GM23338 (cell line): ENCODE data around the gene SMG7. TPM values are rescaled to one million over a fixed set of nuclear protein-coding genes. Genes with fewer than 3 reads are reported as not detected.

ENCODE experiments used
- ATAC-seq: fragments of 200-7000 bp; cut with Tn5 transposase; 3 replicates; pipeline ENCODE4 v1.9.1; 2020
- DNase-seq: peaks from one replicate; pipeline ENCODE4 v3.0.0-alpha.2; 2015; ENCODE audit warnings: low spot score
- H2AFZ ChIP-seq: fragments of 200-600 bp; sonication (generic); 2 replicates; pipeline ENCODE4 v1.8.0; 2016; ENCODE audit warnings: antibody characterized with exemption, mild to moderate bottlenecking, moderate library complexity
- H3F3A ChIP-seq: fragments of 200-600 bp; sonication (generic); replicated peaks from 2 replicates; pipeline ENCODE4 v1.8.0; 2017; ENCODE audit warnings: antibody characterized with exemption, mixed run types, low read depth
- H3K27ac ChIP-seq: fragments of 200-600 bp; sonication (generic); 2 replicates; pipeline ENCODE4 v1.6.1; 2016; ENCODE audit warnings: low read depth
- H3K27me3 ChIP-seq: fragments of 200-600 bp; sonication (generic); 2 replicates; pipeline ENCODE4 v1.8.0; 2016; ENCODE audit warnings: mild to moderate bottlenecking, mixed run types, moderate library complexity; ENCODE audit not compliant: insufficient read depth
- H3K36me3 ChIP-seq: fragments of 200-600 bp; sonication (generic); 2 replicates; pipeline ENCODE4 v1.8.0; 2016; ENCODE audit warnings: mild to moderate bottlenecking; ENCODE audit not compliant: insufficient read depth
- H3K4me1 ChIP-seq: fragments of 200-600 bp; sonication (generic); 2 replicates; pipeline ENCODE4 v1.8.0; 2016; ENCODE audit warnings: mild to moderate bottlenecking, moderate library complexity; ENCODE audit not compliant: insufficient read depth
- H3K4me2 ChIP-seq: fragments of 200-600 bp; sonication (generic); 2 replicates; pipeline ENCODE4 v1.7.1; 2017; ENCODE audit warnings: mixed run types
- H3K4me3 ChIP-seq: fragments of 200-600 bp; sonication (generic); 2 replicates; pipeline ENCODE4 v1.6.1; 2016; ENCODE audit warnings: mixed run types
- H3K79me2 ChIP-seq: fragments of 200-600 bp; sonication (generic); replicated peaks from 2 replicates; pipeline ENCODE4 v1.8.0; 2017; ENCODE audit warnings: mild to moderate bottlenecking; ENCODE audit not compliant: insufficient read depth
- H3K9me2 ChIP-seq: fragments of 200-600 bp; sonication (generic); 2 replicates; pipeline ENCODE4 v1.8.0; 2017; ENCODE audit not compliant: insufficient read depth
- H4K20me1 ChIP-seq: fragments of 200-600 bp; sonication (generic); replicated peaks from 2 replicates; pipeline ENCODE4 v1.8.0; 2017; ENCODE audit warnings: mild to moderate bottlenecking; ENCODE audit not compliant: insufficient read depth
- H3K27ac Mint-ChIP-seq: 2 replicates; pipeline ENCODE4 v1.8.0; 2020; ENCODE audit warnings: inconsistent platforms, mild to moderate bottlenecking, moderate library complexity, mixed read lengths
- H3K27me3 Mint-ChIP-seq: 3 replicates; pipeline ENCODE4 v1.8.0; 2022; ENCODE audit warnings: low read depth, mild to moderate bottlenecking, moderate library complexity, mixed read lengths, inconsistent platforms; ENCODE audit not compliant: insufficient read depth, poor library complexity
- H3K36me3 Mint-ChIP-seq: 3 replicates; pipeline ENCODE4 v1.8.0; 2021; ENCODE audit warnings: low read depth, mild to moderate bottlenecking, inconsistent platforms, moderate library complexity, mixed read lengths
- H3K4me1 Mint-ChIP-seq: 3 replicates; pipeline ENCODE4 v1.8.0; 2020; ENCODE audit warnings: mild to moderate bottlenecking, inconsistent platforms, mixed read lengths
- H3K4me3 Mint-ChIP-seq: 3 replicates; pipeline ENCODE4 v1.8.0; 2021; ENCODE audit warnings: moderate library complexity, mild to moderate bottlenecking, inconsistent platforms, mixed read lengths
- H3K9me3 Mint-ChIP-seq: 3 replicates; pipeline ENCODE4 v1.8.0; 2020; ENCODE audit warnings: moderate library complexity, mild to moderate bottlenecking, inconsistent platforms, mixed read lengths
- CREB1 ChIP-seq: fragments of 250-450 bp; sonication (Bioruptor Pico); IDR thresholded peaks from 2 replicates; pipeline ENCODE4 v1.5.0; 2020; ENCODE audit warnings: low read depth, mild to moderate bottlenecking, moderate library complexity
- EZH2phosphoT487 ChIP-seq: fragments of 200-600 bp; sonication (generic); IDR thresholded peaks from one replicate; pipeline ENCODE4 v1.8.1; 2018; ENCODE audit warnings: antibody characterized with exemption; ENCODE audit not compliant: unreplicated experiment
- JUNB ChIP-seq: IDR thresholded peaks from one replicate; pipeline ENCODE4 v1.6.1; 2016; ENCODE audit warnings: antibody characterized with exemption; ENCODE audit not compliant: unreplicated experiment
- NANOG ChIP-seq: IDR thresholded peaks from 2 replicates; pipeline ENCODE4 v1.6.1; 2016; ENCODE audit warnings: antibody characterized with exemption, borderline replicate concordance
- REST ChIP-seq: IDR thresholded peaks from one replicate; pipeline ENCODE4 v1.6.1; 2018; ENCODE audit warnings: antibody characterized with exemption; ENCODE audit not compliant: unreplicated experiment
- ZNF331 ChIP-seq: fragments of 250-450 bp; sonication (Bioruptor Pico); IDR thresholded peaks from 2 replicates; pipeline ENCODE4 v1.5.0; 2020; ENCODE audit warnings: low read depth, mild to moderate bottlenecking, moderate library complexity
- polyA plus RNA-seq: library from polyadenylated mRNA; unstranded; fragments of >200 nt; fragmentation: Nextera tagmentation; extraction: Ambion mirVana; gene quantifications from 2 replicates; pipeline ENCODE4 v1.2.1, GENCODE V29; 2016
- total RNA-seq: library from RNA; depleted of rRNA; stranded (reverse); fragments of >200 nt; shearing (Covaris generic); gene quantifications from 2 replicates; pipeline ENCODE4 v1.2.3, GENCODE V29; 2014
- TF ChIP-seq, protein P1 (sequence below): fragments of 250-450 bp; sonication (Bioruptor Pico); IDR thresholded peaks from 2 replicates; pipeline ENCODE4 v1.5.0; 2020; ENCODE audit warnings: mild to moderate bottlenecking, moderate library complexity
- TF ChIP-seq, protein P2 (sequence below): IDR thresholded peaks from 2 replicates; pipeline ENCODE4 v1.6.1; 2016; ENCODE audit warnings: antibody characterized with exemption

SMG7 gene
- total and polyA plus RNA-seq, 2 experiments from 2014 or later: 33.0 to 79.4 TPM

GRCh38 chr1:183600634-183601033 lies 128.3 kb downstream of the SMG7 start:
- Histone ChIP-seq H4K20me1 (no peaks in the 10 kb centered on the region), H3K4me1 (no peaks in the 10 kb centered on the region), H3K79me2 (no peaks in the 10 kb centered on the region), H3K4me2 (no peak overlapping the region), H3K27ac (no peak overlapping the region), H3K4me3 (no peak overlapping the region), H3K27me3 (no peaks in the 10 kb centered on the region), H2AFZ (no peak overlapping the region), H3K36me3 (no peaks in the 10 kb centered on the region), H3F3A (no peaks in the 10 kb centered on the region), H3K9me2 (0 out of 2 replicates have a peak, but pooled peaks cover 8% of the 10 kb centered on the region)
- Mint-ChIP-seq H3K4me1 (no peaks in the 10 kb centered on the region), H3K36me3 (no peaks in the 10 kb centered on the region), H3K27ac (no peak overlapping the region), H3K9me3 (no peaks in the 10 kb centered on the region; the same call in 2 of the 3 replicates), H3K4me3 (no peak overlapping the region), H3K27me3 (peaks cover 4% of the 10 kb centered on the region)
- DNase-seq: no peak
- ATAC-seq: no peak
- TF ChIP-seq JUNB (no peak), REST (no peak), NANOG (no peak), CREB1 (CRISPR knock-in tag) (no peak), EZH2phosphoT487 (no peak), ZNF331 (CRISPR knock-in tag) (no peak)
- TF ChIP-seq, protein P1, sequence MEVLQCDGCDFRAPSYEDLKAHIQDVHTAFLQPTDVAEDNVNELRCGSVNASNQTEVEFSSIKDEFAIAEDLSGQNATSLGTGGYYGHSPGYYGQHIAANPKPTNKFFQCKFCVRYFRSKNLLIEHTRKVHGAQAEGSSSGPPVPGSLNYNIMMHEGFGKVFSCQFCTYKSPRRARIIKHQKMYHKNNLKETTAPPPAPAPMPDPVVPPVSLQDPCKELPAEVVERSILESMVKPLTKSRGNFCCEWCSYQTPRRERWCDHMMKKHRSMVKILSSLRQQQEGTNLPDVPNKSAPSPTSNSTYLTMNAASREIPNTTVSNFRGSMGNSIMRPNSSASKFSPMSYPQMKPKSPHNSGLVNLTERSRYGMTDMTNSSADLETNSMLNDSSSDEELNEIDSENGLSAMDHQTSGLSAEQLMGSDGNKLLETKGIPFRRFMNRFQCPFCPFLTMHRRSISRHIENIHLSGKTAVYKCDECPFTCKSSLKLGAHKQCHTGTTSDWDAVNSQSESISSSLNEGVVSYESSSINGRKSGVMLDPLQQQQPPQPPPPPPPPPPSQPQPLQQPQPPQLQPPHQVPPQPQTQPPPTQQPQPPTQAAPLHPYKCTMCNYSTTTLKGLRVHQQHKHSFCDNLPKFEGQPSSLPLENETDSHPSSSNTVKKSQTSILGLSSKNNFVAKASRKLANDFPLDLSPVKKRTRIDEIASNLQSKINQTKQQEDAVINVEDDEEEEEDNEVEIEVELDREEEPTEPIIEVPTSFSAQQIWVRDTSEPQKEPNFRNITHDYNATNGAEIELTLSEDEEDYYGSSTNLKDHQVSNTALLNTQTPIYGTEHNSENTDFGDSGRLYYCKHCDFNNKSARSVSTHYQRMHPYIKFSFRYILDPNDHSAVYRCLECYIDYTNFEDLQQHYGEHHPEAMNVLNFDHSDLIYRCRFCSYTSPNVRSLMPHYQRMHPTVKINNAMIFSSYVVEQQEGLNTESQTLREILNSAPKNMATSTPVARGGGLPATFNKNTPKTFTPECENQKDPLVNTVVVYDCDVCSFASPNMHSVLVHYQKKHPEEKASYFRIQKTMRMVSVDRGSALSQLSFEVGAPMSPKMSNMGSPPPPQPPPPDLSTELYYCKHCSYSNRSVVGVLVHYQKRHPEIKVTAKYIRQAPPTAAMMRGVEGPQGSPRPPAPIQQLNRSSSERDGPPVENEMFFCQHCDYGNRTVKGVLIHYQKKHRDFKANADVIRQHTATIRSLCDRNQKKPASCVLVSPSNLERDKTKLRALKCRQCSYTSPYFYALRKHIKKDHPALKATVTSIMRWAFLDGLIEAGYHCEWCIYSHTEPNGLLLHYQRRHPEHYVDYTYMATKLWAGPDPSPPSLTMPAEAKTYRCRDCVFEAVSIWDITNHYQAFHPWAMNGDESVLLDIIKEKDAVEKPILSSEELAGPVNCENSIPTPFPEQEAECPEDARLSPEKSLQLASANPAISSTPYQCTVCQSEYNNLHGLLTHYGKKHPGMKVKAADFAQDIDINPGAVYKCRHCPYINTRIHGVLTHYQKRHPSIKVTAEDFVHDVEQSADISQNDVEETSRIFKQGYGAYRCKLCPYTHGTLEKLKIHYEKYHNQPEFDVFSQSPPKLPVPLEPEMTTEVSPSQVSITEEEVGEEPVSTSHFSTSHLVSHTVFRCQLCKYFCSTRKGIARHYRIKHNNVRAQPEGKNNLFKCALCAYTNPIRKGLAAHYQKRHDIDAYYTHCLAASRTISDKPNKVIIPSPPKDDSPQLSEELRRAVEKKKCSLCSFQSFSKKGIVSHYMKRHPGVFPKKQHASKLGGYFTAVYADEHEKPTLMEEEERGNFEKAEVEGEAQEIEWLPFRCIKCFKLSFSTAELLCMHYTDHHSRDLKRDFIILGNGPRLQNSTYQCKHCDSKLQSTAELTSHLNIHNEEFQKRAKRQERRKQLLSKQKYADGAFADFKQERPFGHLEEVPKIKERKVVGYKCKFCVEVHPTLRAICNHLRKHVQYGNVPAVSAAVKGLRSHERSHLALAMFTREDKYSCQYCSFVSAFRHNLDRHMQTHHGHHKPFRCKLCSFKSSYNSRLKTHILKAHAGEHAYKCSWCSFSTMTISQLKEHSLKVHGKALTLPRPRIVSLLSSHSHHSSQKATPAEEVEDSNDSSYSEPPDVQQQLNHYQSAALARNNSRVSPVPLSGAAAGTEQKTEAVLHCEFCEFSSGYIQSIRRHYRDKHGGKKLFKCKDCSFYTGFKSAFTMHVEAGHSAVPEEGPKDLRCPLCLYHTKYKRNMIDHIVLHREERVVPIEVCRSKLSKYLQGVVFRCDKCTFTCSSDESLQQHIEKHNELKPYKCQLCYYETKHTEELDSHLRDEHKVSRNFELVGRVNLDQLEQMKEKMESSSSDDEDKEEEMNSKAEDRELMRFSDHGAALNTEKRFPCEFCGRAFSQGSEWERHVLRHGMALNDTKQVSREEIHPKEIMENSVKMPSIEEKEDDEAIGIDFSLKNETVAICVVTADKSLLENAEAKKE: no peak
- TF ChIP-seq, protein P2, sequence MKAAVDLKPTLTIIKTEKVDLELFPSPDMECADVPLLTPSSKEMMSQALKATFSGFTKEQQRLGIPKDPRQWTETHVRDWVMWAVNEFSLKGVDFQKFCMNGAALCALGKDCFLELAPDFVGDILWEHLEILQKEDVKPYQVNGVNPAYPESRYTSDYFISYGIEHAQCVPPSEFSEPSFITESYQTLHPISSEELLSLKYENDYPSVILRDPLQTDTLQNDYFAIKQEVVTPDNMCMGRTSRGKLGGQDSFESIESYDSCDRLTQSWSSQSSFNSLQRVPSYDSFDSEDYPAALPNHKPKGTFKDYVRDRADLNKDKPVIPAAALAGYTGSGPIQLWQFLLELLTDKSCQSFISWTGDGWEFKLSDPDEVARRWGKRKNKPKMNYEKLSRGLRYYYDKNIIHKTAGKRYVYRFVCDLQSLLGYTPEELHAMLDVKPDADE: no peak
